ENCODE results near the gene ULK4.
A peak's percentile ranks its signal among the peaks of the same experiment; 100 is the strongest.

The ULK4 gene

GRCh38 chr3:41488501-41488900 lies 473.4 kb downstream of the ULK4 start:
- Histone ChIP-seq H3K79me2 (ENCODE audit: control insufficient read depth, insufficient read depth, low read length) (no peaks in the 10 kb centered on the region), H3K79me1 (ENCODE audit: low read length) (no peaks in the 10 kb centered on the region), H2BK120ac (ENCODE audit: low read depth, low read length) (no peak overlapping the region), H3K56ac (ENCODE audit: low read length) (no peak overlapping the region), H3K4ac (ENCODE audit: low read depth, low read length) (no peak overlapping the region), H3K27me3 (ENCODE audit: insufficient read depth, low read length, poor library complexity) (no peaks in the 10 kb centered on the region), H2BK5ac (ENCODE audit: low read length) (no peak overlapping the region), H2AK5ac (ENCODE audit: low read length) (no peak overlapping the region), H2BK15ac (replicated peaks; ENCODE audit: low read depth) (no peak overlapping the region), H3K4me1 (ENCODE audit: control insufficient read depth, low read depth, low read length) (no peaks in the 10 kb centered on the region), H3K23ac (ENCODE audit: low read length) (no peak overlapping the region), H3K18ac (ENCODE audit: low read length) (no peak overlapping the region), H4K8ac (ENCODE audit: low read depth, low read length) (no peak overlapping the region), H3K27ac (ENCODE audit: low read depth, low read length) (no peak overlapping the region), H3K4me3 (ENCODE audit: low read length) (no peak overlapping the region), H3K4me2 (ENCODE audit: low read length) (no peak overlapping the region), H4K5ac (ENCODE audit: low read length) (no peak overlapping the region), H3K36me3 (ENCODE audit: control insufficient read depth, insufficient read depth, low read length) (no peaks in the 10 kb centered on the region), H3K9ac (ENCODE audit: low read length) (no peak overlapping the region)
- no peak for DNase-seq

GRCh38 chr3:41485484-41485883 lies 476.4 kb downstream of the ULK4 start:
- no CpG with 5 or more reads among the region's 4 CpGs for WGBS (ENCODE audit: extremely low coverage, insufficient coverage, low lambda C conversion rate)
- no peak for DNase-seq
- no peaks in the 10 kb centered on the region for H3K79me2 ChIP-seq (ENCODE audit: control insufficient read depth, insufficient read depth, low read length)
- H3K4me1 ChIP-seq (ENCODE audit: control insufficient read depth, low read depth, low read length), result no peaks in the 10 kb centered on the region
- no peaks in the 10 kb centered on the region for H3K36me3 ChIP-seq (ENCODE audit: control insufficient read depth, insufficient read depth, low read length)
- H3K56ac ChIP-seq (ENCODE audit: low read length), result no peak overlapping the region
- no peaks in the 10 kb centered on the region for H3K79me1 ChIP-seq (ENCODE audit: low read length)
- no peak overlapping the region for H2AK5ac ChIP-seq (ENCODE audit: low read length)
- H3K4me2 ChIP-seq (ENCODE audit: low read length), result no peak overlapping the region
- H3K27me3 ChIP-seq (ENCODE audit: insufficient read depth, low read length, poor library complexity), result no peaks in the 10 kb centered on the region
- H3K23ac ChIP-seq (ENCODE audit: low read length), result no peak overlapping the region
- no peak overlapping the region for H3K4ac ChIP-seq (ENCODE audit: low read depth, low read length)
- H4K5ac ChIP-seq (ENCODE audit: low read length), result no peak overlapping the region
- no peak overlapping the region for H3K9ac ChIP-seq (ENCODE audit: low read length)
- H3K27ac ChIP-seq (ENCODE audit: low read depth, low read length), result no peak overlapping the region
- H2BK15ac ChIP-seq (replicated peaks; ENCODE audit: low read depth), result no peak overlapping the region
- H4K8ac ChIP-seq (ENCODE audit: low read depth, low read length), result no peak overlapping the region
- H3K4me3 ChIP-seq (ENCODE audit: low read length), result no peak overlapping the region
- H2BK120ac ChIP-seq (ENCODE audit: low read depth, low read length), result no peak overlapping the region
- H3K18ac ChIP-seq (ENCODE audit: low read length), result no peak overlapping the region
- H2BK5ac ChIP-seq (ENCODE audit: low read length), result no peak overlapping the region

GRCh38 chr3:41482134-41482533 lies 479.8 kb downstream of the ULK4 start:
- no peak overlapping the region for H3K27ac ChIP-seq (ENCODE audit: low read depth, low read length)
- no peak overlapping the region for H4K8ac ChIP-seq (ENCODE audit: low read depth, low read length)
- no peak overlapping the region for H2BK120ac ChIP-seq (ENCODE audit: low read depth, low read length)
- H3K79me2 ChIP-seq (ENCODE audit: control insufficient read depth, insufficient read depth, low read length), result no peaks in the 10 kb centered on the region
- no peak for DNase-seq
- WGBS (ENCODE audit: extremely low coverage, insufficient coverage, low lambda C conversion rate), result no CpG with 5 or more reads among the region's 2 CpGs
- H2AK5ac ChIP-seq (ENCODE audit: low read length), result no peak overlapping the region
- H3K23ac ChIP-seq (ENCODE audit: low read length), result no peak overlapping the region
- no peak overlapping the region for H3K9ac ChIP-seq (ENCODE audit: low read length)
- no peaks in the 10 kb centered on the region for H3K36me3 ChIP-seq (ENCODE audit: control insufficient read depth, insufficient read depth, low read length)
- H3K18ac ChIP-seq (ENCODE audit: low read length), result no peak overlapping the region
- H4K5ac ChIP-seq (ENCODE audit: low read length), result no peak overlapping the region
- no peak overlapping the region for H3K56ac ChIP-seq (ENCODE audit: low read length)
- no peaks in the 10 kb centered on the region for H3K79me1 ChIP-seq (ENCODE audit: low read length)
- H3K4me1 ChIP-seq (ENCODE audit: control insufficient read depth, low read depth, low read length), result no peaks in the 10 kb centered on the region
- no peaks in the 10 kb centered on the region for H3K27me3 ChIP-seq (ENCODE audit: insufficient read depth, low read length, poor library complexity)
- no peak overlapping the region for H3K4ac ChIP-seq (ENCODE audit: low read depth, low read length)
- no peak overlapping the region for H3K4me2 ChIP-seq (ENCODE audit: low read length)
- H2BK5ac ChIP-seq (ENCODE audit: low read length), result no peak overlapping the region
- no peak overlapping the region for H3K4me3 ChIP-seq (ENCODE audit: low read length)
- no peak overlapping the region for H2BK15ac ChIP-seq (replicated peaks; ENCODE audit: low read depth)

- Histone ChIP-seq H3K79me2 (ENCODE audit: control insufficient read depth, insufficient read depth, low read length) (no peaks in the 10 kb centered on the region), H4K8ac (ENCODE audit: low read depth, low read length) (no peak overlapping the region), H3K79me1 (ENCODE audit: low read length) (no peaks in the 10 kb centered on the region), H3K56ac (ENCODE audit: low read length) (no peak overlapping the region), H2BK120ac (ENCODE audit: low read depth, low read length) (no peak overlapping the region), H2BK15ac (replicated peaks; ENCODE audit: low read depth) (no peak overlapping the region), H3K36me3 (ENCODE audit: control insufficient read depth, insufficient read depth, low read length) (no peaks in the 10 kb centered on the region), H3K9ac (ENCODE audit: low read length) (no peak overlapping the region), H3K4me2 (ENCODE audit: low read length) (no peak overlapping the region), H3K4ac (ENCODE audit: low read depth, low read length) (no peak overlapping the region), H3K4me3 (ENCODE audit: low read length) (no peak overlapping the region), H3K4me1 (ENCODE audit: control insufficient read depth, low read depth, low read length) (no peaks in the 10 kb centered on the region), H2AK5ac (ENCODE audit: low read length) (no peak overlapping the region), H3K23ac (ENCODE audit: low read length) (no peak overlapping the region), H3K27ac (ENCODE audit: low read depth, low read length) (no peak overlapping the region), H3K18ac (ENCODE audit: low read length) (no peak overlapping the region), H2BK5ac (ENCODE audit: low read length) (no peak overlapping the region), H4K5ac (ENCODE audit: low read length) (no peak overlapping the region), H3K27me3 (ENCODE audit: insufficient read depth, low read length, poor library complexity) (no peaks in the 10 kb centered on the region)
- WGBS (ENCODE audit: extremely low coverage, insufficient coverage, low lambda C conversion rate), result no CpG with 5 or more reads among the region's 1 CpG
- DNase-seq, result no peak
These were observed 483.6 kb downstream of the ULK4 start for GRCh38 chr3:41478278-41478677.

- Histone ChIP-seq H4K5ac (ENCODE audit: low read length) (no peak overlapping the region), H3K4me1 (ENCODE audit: control insufficient read depth, low read depth, low read length) (no peaks in the 10 kb centered on the region), H3K27ac (ENCODE audit: low read depth, low read length) (no peak overlapping the region), H4K8ac (ENCODE audit: low read depth, low read length) (no peak overlapping the region), H3K4me3 (ENCODE audit: low read length) (no peak overlapping the region), H2AK5ac (ENCODE audit: low read length) (no peak overlapping the region), H3K4me2 (ENCODE audit: low read length) (no peak overlapping the region), H2BK120ac (ENCODE audit: low read depth, low read length) (no peak overlapping the region), H2BK5ac (ENCODE audit: low read length) (no peak overlapping the region), H3K36me3 (ENCODE audit: control insufficient read depth, insufficient read depth, low read length) (no peaks in the 10 kb centered on the region), H3K18ac (ENCODE audit: low read length) (no peak overlapping the region), H3K27me3 (ENCODE audit: insufficient read depth, low read length, poor library complexity) (no peaks in the 10 kb centered on the region), H3K79me2 (ENCODE audit: control insufficient read depth, insufficient read depth, low read length) (no peaks in the 10 kb centered on the region), H3K9ac (ENCODE audit: low read length) (no peak overlapping the region), H3K23ac (ENCODE audit: low read length) (no peak overlapping the region), H3K56ac (ENCODE audit: low read length) (no peak overlapping the region), H2BK15ac (replicated peaks; ENCODE audit: low read depth) (no peak overlapping the region), H3K79me1 (ENCODE audit: low read length) (no peaks in the 10 kb centered on the region), H3K4ac (ENCODE audit: low read depth, low read length) (no peak overlapping the region)
- WGBS (ENCODE audit: extremely low coverage, insufficient coverage, low lambda C conversion rate), result no CpG with 5 or more reads among the region's 2 CpGs
- no peak for DNase-seq
These were observed 484.4 kb downstream of the ULK4 start for GRCh38 chr3:41477399-41478014.

- H3K4ac ChIP-seq (ENCODE audit: low read depth, low read length), result peak overlapping the region; percentile 55
- no peak overlapping the region for H2BK15ac ChIP-seq (replicated peaks; ENCODE audit: low read depth)
- no CpG with 5 or more reads among the region's 1 CpG for WGBS (ENCODE audit: extremely low coverage, insufficient coverage, low lambda C conversion rate)
- H3K18ac ChIP-seq (ENCODE audit: low read length), result no peak overlapping the region
- no peak overlapping the region for H3K9ac ChIP-seq (ENCODE audit: low read length)
- no peaks in the 10 kb centered on the region for H3K4me1 ChIP-seq (ENCODE audit: control insufficient read depth, low read depth, low read length)
- no peak for DNase-seq
- H3K27me3 ChIP-seq (ENCODE audit: insufficient read depth, low read length, poor library complexity), result no peaks in the 10 kb centered on the region
- H3K79me1 ChIP-seq (ENCODE audit: low read length), result no peaks in the 10 kb centered on the region
- no peak overlapping the region for H3K56ac ChIP-seq (ENCODE audit: low read length)
- no peaks in the 10 kb centered on the region for H3K36me3 ChIP-seq (ENCODE audit: control insufficient read depth, insufficient read depth, low read length)
- no peak overlapping the region for H2AK5ac ChIP-seq (ENCODE audit: low read length)
- H2BK5ac ChIP-seq (ENCODE audit: low read length), result no peak overlapping the region
- H3K27ac ChIP-seq (ENCODE audit: low read depth, low read length), result no peak overlapping the region
- H3K4me2 ChIP-seq (ENCODE audit: low read length), result no peak overlapping the region
- H2BK120ac ChIP-seq (ENCODE audit: low read depth, low read length), result no peak overlapping the region
- no peak overlapping the region for H3K4me3 ChIP-seq (ENCODE audit: low read length)
- no peak overlapping the region for H4K8ac ChIP-seq (ENCODE audit: low read depth, low read length)
- no peaks in the 10 kb centered on the region for H3K79me2 ChIP-seq (ENCODE audit: control insufficient read depth, insufficient read depth, low read length)
- H4K5ac ChIP-seq (ENCODE audit: low read length), result no peak overlapping the region
- no peak overlapping the region for H3K23ac ChIP-seq (ENCODE audit: low read length)
These were observed 492.8 kb downstream of the ULK4 start for GRCh38 chr3:41469083-41469482.

Data from mesendoderm (in vitro differentiated cells).